RWPE1 (cell line): Measurements from ENCODE around the gene CTTNBP2.

Source experiments
- CTCF ChIA-PET: fragments of 350-600 bp; sonication (Branson Sonifier 250); formaldehyde crosslinking; extraction: SDS; loops from one replicate; lab custom pipeline; 2021; lab: Yijun Ruan, JAX
- POLR2A ChIA-PET: fragments of 400-600 bp; formaldehyde crosslinking; extraction: SDS; loops from one replicate; lab custom pipeline; 2020; ENCODE audit warnings: antibody characterized with exemption; ENCODE audit not compliant: low non-redundant PET; lab: Yijun Ruan, JAX
- DNase-seq: peaks from one replicate; pipeline ENCODE4 v3.0.0; 2012; ENCODE audit warnings: low spot score
- H3K27ac ChIP-seq: fragments of 450-650 bp; 2 replicates; pipeline ENCODE4 v1.5.1; 2017
- TF ChIP-seq, protein P1 (sequence below): fragments of 450-650 bp; conservative IDR thresholded peaks from 2 replicates; pipeline ENCODE4 v1.5.1; 2017; ENCODE audit warnings: low read depth, mild to moderate bottlenecking

Gene CTTNBP2

DNA sequence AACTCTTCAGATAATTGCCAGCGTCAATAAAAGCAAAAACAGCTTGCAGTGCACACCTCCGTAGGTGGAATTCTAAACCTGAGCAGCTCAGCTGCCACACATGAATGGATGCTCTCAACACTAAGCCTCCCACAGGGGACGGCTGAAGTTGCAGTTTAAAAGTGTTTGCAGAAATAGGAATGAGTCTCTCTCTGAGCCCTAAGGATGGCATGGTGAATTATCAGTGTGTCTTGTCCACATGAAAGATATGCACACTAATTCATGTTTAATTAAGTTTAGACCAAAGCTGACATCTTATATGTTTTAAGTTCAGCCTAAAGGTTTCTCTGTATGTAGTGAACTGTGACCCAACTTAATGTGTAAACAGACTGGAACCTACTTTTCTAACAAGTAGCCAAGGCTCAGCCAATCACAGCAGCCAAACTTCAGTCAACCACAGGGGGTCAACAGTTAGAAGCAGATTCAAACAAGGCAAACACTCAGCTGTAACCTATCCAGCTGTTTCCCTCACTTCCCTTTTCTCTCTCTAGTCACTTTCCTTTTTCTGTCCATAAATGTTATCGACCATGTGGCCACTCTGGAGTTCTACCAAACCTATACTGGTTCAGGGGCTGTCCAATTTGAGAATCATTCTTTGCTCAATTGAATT, 38.1 kb downstream of the CTTNBP2 start:
- TF ChIP-seq, protein P1, sequence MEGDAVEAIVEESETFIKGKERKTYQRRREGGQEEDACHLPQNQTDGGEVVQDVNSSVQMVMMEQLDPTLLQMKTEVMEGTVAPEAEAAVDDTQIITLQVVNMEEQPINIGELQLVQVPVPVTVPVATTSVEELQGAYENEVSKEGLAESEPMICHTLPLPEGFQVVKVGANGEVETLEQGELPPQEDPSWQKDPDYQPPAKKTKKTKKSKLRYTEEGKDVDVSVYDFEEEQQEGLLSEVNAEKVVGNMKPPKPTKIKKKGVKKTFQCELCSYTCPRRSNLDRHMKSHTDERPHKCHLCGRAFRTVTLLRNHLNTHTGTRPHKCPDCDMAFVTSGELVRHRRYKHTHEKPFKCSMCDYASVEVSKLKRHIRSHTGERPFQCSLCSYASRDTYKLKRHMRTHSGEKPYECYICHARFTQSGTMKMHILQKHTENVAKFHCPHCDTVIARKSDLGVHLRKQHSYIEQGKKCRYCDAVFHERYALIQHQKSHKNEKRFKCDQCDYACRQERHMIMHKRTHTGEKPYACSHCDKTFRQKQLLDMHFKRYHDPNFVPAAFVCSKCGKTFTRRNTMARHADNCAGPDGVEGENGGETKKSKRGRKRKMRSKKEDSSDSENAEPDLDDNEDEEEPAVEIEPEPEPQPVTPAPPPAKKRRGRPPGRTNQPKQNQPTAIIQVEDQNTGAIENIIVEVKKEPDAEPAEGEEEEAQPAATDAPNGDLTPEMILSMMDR: no peak
- POLR2A ChIA-PET: no interaction called here
- no peak for DNase-seq
- CTCF ChIA-PET: no interaction called here
- H3K27ac ChIP-seq: no peak overlapping the region

DNA sequence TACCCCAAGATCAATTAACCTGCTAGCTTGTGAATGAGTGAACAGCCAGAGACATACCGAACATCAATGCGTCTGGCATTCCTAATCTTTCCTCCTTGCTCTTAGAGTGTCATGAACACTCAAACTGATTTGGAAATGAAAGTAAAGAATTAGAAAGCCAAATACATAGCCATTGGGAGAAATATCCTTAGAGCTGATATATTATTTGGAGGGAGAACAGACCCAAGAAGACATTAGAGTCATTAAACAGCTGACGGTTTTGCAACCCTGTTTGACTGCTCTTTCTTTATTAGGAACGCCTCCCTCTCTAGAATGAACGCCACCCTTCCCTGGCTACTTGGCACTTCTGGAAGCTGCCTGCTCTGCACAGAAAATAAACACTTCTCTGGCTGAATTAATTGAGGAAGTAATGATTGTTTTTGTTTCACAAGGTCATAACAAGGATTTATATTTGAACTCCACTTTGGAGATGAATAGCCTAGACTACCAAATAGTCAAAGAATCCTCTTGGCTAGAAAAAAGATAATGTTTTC, 42.8 kb downstream of the CTTNBP2 start:
- ChIA-PET POLR2A (no interaction called here), CTCF (no interaction called here)
- DNase-seq: no peak
- H3K27ac ChIP-seq: no peak overlapping the region
- TF ChIP-seq, protein P1: no peak

DNA sequence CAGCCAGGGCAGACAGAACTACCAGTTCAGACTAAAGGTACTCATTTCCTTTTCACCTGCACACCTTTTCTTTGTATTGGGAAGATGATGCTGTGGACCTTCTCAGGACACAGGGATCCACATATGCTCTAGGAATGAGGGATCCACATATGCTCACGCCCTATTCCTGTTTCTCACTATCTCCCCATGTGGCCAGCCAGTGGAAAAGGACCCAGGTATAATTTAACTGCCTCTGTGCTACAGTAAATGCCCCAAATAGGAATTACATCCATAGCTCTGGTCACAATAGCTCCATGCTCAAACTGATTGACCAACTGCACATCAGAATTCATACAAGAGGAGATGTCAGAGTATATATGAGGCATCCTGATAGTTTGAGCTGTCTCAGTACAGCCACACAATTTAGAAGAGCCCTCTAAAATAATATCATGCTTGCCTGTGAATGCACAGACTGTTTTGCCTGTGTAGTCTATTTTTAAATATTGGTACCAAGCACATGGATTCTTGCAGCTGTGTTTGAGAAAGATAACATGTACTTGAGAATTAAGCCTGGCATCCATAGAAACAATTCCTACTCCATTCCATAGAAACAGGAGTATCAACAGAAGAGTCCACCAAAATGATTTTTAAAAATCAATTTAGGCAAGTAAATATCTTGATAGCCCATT, 43.7 kb downstream of the CTTNBP2 start:
- no peak for DNase-seq
- H3K27ac ChIP-seq: no peak overlapping the region
- TF ChIP-seq, protein P1: no peak
- ChIA-PET POLR2A (no interaction called here), CTCF (no interaction called here)

DNA sequence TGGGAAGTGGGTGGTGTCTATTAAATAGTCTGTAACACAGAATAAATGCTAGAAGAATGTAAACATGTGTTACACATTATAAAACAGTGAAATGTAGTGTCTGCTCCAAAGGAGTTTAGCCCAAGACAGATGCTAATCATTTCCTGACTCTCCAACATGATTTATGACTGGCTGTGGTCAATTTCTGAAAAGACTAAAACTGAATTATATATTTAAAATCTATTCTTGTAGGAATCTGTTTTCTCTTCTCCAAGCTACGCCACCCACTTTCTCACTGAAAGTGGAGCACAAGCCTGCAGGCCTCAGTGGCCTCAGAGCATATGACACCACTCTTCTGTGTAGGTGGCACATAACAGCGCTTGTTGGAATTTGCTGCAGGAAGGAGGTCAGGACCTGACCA, 44.4 kb downstream of the CTTNBP2 start:
- TF ChIP-seq, protein P1: no peak
- ChIA-PET CTCF (no interaction called here), POLR2A (no interaction called here)
- no peak for DNase-seq
- H3K27ac ChIP-seq: no peak overlapping the region

DNA sequence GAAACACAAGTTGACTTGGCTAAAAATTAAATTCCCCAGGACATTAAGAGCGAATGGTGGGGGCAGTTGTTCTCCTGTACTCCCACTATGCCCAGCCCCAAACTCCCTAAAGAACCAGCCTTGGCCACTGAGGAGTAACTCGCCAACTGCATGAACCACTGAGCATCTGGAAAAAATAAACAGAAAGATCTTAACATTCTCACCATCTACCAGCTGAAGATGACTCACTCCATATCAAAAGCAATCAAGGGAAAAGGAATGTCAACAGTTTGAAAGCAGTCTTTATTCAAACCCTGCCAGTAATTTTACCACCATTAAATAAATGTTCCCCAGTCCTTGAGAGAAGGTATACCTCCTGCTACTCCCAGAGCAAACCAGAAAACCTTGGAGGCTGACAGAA, 45.4 kb downstream of the CTTNBP2 start:
- TF ChIP-seq, protein P1: no peak
- CTCF ChIA-PET: no interaction called here
- POLR2A ChIA-PET: no interaction called here
- H3K27ac ChIP-seq: no peak overlapping the region
- DNase-seq: peak; percentile 11

DNA sequence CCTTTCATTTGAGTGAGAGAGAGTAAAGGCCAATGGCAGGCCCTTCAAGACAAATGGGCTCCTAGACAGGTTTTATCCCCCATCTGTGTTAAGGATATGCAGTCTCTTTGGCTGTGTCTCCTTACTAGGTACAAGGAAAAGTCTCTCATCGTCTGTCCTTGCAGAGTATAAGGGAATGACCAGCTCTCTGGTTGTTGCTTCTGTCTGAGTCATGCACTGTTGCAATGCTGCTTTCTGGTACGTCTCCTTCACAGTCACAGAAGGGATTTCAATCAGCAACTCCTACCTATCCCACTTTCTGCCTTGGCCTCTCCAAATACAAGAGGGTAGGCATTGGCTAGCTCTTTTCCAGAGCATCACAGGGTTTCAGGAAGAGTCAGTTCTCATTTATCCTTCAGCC, 48.1 kb downstream of the CTTNBP2 start:
- POLR2A ChIA-PET: no interaction called here
- CTCF ChIA-PET: interaction anchor here (0.6 kb wide), 1 partner anchor 188 kb away, joined by 5 read pairs; no protein-coding TSS in a partner anchor

More for the DNA sequence above, 48.1 kb downstream of the CTTNBP2 start:
- H3K27ac ChIP-seq: no peak overlapping the region
- TF ChIP-seq, protein P1: no peak
- DNase-seq: no peak
